ENCODE data around the gene PIP4K2A. TPM values are rescaled to one million over a fixed set of nuclear protein-coding genes. Genes with fewer than 3 reads are reported as not detected.
A peak's percentile ranks its signal among the peaks of the same experiment; 100 is the strongest.

PIP4K2A gene
- total and polyA plus RNA-seq, 12 donors, result 12.3 to 70.6 (median 28.5) TPM

DNA sequence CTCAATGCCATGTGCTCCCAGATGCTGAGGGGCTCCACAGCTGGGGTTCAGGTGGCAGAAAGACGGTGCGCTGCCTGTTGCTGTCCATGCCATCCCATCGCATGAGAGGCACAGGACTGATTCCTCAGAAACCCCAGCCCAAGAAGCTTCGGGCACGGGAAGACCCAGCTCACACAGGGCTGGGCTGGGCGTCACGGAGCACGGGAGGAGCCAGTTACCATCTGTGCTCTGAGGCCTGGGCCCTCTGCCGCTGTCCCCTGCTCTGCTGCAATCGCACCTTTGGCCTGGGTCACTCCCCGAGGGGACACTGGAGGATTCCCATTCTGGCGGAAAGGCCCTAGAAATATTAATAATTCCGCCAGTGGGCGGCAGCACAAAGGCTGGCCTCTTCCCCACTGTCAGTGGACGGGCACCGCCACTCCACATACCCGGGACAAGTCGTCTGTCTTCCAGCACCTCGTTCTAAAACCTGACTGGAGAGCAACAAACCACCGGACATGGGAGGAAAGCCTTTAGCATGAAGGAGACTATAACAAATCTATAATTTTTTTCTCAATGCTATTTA is 92.1 kb downstream of the PIP4K2A start:
- DNase-seq, result peak in 1 of 7 donors; percentile 53
- WGBS, 4 donors, result 87 to 97% (median 89%) methylated on average over 12 to 20 of the region's 20 CpGs
- Histone ChIP-seq H3K4me3 (no peak overlapping the region), H3K9me3 (replicated peaks in 1 of 3) (no peaks in the 10 kb centered on the region), H3K4me1 (replicated peaks in 1 of 2) (peaks cover 31 to 77% of the 10 kb centered on the region in 2 donors), H3K36me3 (replicated peaks in 1 of 2) (no peaks in the 10 kb centered on the region), H3K27me3 (no peaks in the 10 kb centered on the region), H3K27ac (peak overlapping the region in 2 of 5 donors; percentile 6 to 68)
- intact Hi-C loops (cut with DNase I), result no loop called here
- no peak for TF ChIP-seq POLR2A (IDR thresholded peaks at IDR 0.05)
- TF ChIP-seq CTCF (IDR thresholded peaks at IDR 0.05), result no peak

DNA sequence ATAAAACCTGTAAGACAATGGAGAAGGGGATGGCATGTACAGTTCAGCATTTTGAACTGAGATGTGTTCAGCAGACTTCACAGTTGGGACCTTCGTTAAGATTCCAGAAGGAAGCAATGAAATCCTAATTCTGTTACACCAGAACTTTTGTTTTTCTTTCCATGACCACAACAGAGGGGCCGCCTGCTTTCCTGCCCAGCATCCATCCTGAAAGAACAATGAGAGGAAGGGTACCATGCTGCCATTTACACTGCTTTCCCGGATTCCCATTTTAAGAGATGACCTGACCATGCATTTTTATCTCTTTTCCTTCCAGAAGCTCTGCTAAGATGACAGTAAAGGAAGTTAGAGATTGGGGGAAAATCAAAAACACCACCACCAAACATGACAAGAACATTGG is 92.7 kb downstream of the PIP4K2A start:
- Histone ChIP-seq H3K27me3 (no peaks in the 10 kb centered on the region), H3K4me1 (replicated peaks in 1 of 2) (peaks cover 34 to 79% of the 10 kb centered on the region in 2 donors), H3K36me3 (replicated peaks in 1 of 2) (no peaks in the 10 kb centered on the region), H3K9me3 (replicated peaks in 1 of 3) (no peaks in the 10 kb centered on the region), H3K27ac (peak overlapping the region in 2 of 5 donors; percentile 78 to 89), H3K4me3 (no peak overlapping the region)
- DNase-seq, result peak in 1 of 7 donors; percentile 56
- TF ChIP-seq POLR2A (IDR thresholded peaks at IDR 0.05), result no peak
- no peak for TF ChIP-seq CTCF (IDR thresholded peaks at IDR 0.05)
- intact Hi-C loops (cut with DNase I), result no loop called here
- 58 to 95% (median 82%) methylated on average over 3 of the region's 3 CpGs for WGBS, 4 donors

GRCh38 chr10:22620929-22621328 is 93.4 kb downstream of the PIP4K2A start:
- WGBS, 4 donors, result 79 to 90% (median 83%) methylated on average over 3 of the region's 3 CpGs
- intact Hi-C loops (cut with DNase I), result no loop called here
- Histone ChIP-seq H3K36me3 (replicated peaks in 1 of 2) (no peaks in the 10 kb centered on the region), H3K4me1 (replicated peaks in 1 of 2) (peaks cover 34 to 79% of the 10 kb centered on the region in 2 donors), H3K27ac (peak overlapping the region in 4 of 5 donors; percentile 56 to 89 (median 69)), H3K4me3 (no peak overlapping the region), H3K9me3 (replicated peaks in 1 of 3) (no peaks in the 10 kb centered on the region), H3K27me3 (no peaks in the 10 kb centered on the region)
- TF ChIP-seq POLR2A (IDR thresholded peaks at IDR 0.05) (no peak), CTCF (IDR thresholded peaks at IDR 0.05) (no peak)
- peak in 1 of 7 donors; percentile 46 for DNase-seq

- Histone ChIP-seq H3K27me3 (no peaks in the 10 kb centered on the region), H3K4me3 (no peak overlapping the region), H3K4me1 (replicated peaks in 1 of 2) (peaks cover 34 to 83% of the 10 kb centered on the region in 2 donors), H3K27ac (peak overlapping the region in 4 of 5 donors; percentile 56 to 89 (median 69)), H3K9me3 (replicated peaks in 1 of 3) (no peaks in the 10 kb centered on the region), H3K36me3 (replicated peaks in 1 of 2) (no peaks in the 10 kb centered on the region)
- TF ChIP-seq POLR2A (IDR thresholded peaks at IDR 0.05) (peak in 1 of 2 donors; percentile 24), CTCF (IDR thresholded peaks at IDR 0.05) (no peak)
- DNase-seq, result peak; percentile 63 to 95 (median 92)
- intact Hi-C loops (cut with DNase I), result no loop called here
- 20 to 30% (median 25%) methylated on average over 8 of the region's 8 CpGs for WGBS, 4 donors
Measured at GRCh38 chr10:22620140-22620857, 94.1 kb downstream of the PIP4K2A start.
